ENCODE data around the gene NAV2. TPM values are rescaled to one million over a fixed set of nuclear protein-coding genes. Genes with fewer than 3 reads are reported as not detected.
A peak's percentile ranks its signal among the peaks of the same experiment; 100 is the strongest.

Gene NAV2
- total and polyA plus RNA-seq, 2 donors (not counting 1 experiment from before 2014, with no cell fraction given) = 8.1 to 14.0 TPM

- TF ChIP-seq CTCF (conservative IDR thresholded peaks at IDR 0.05 in 1 of 2, IDR thresholded peaks at IDR 0.05 in 1 of 2; ENCODE audit: low read depth in 1 of 2, low read length in 2 of 2) (no peak), EZH2 (IDR thresholded peaks at IDR 0.05; ENCODE audit: low read length, missing control alignments) (no peak)
- Histone ChIP-seq H3K4me3 (replicated peaks in 1 of 4; ENCODE audit: control extremely low read depth in 1 of 4, insufficient read depth in 1 of 4, low read depth in 3 of 4, low read length in 4 of 4) (peak overlapping the region in 1 of 4 experiments; percentile 55), H3K9ac (ENCODE audit: insufficient read depth, low read length) (no peak overlapping the region), H3K9me3 (ENCODE audit: control insufficient read depth, insufficient read depth, low read depth, low read length) (no peaks in the 10 kb centered on the region), H3K4me2 (ENCODE audit: extremely low read depth, insufficient read depth, low read length) (no peak overlapping the region), H3K36me3 (ENCODE audit: control insufficient read depth, insufficient read depth, low read length) (no peaks in the 10 kb centered on the region), H2AFZ (ENCODE audit: low read length) (no peak overlapping the region), H4K20me1 (ENCODE audit: control insufficient read depth, extremely low read depth, insufficient read depth, low read length) (no peaks in the 10 kb centered on the region), H3K79me2 (ENCODE audit: control insufficient read depth, insufficient read depth, low read length) (no peaks in the 10 kb centered on the region), H3K27me3 (ENCODE audit: control insufficient read depth, insufficient read depth, low read length) (no peaks in the 10 kb centered on the region), H3K4me1 (ENCODE audit: control insufficient read depth, extremely low read depth, insufficient read depth, low read length) (no peaks in the 10 kb centered on the region), H3K27ac (ENCODE audit: insufficient read depth, low read length) (no peak overlapping the region)
- peak; percentile 77 to 78 for DNase-seq (ENCODE audit: low read depth in 2 of 2)
Measured at GRCh38 chr11:20022363-20023081, 309.9 kb downstream of the NAV2 start.

GRCh38 chr11:20023082-20023426, 310.4 kb downstream of the NAV2 start:
- H2AFZ ChIP-seq (ENCODE audit: low read length) = no peak overlapping the region

More at GRCh38 chr11:20023082-20023426, 310.4 kb downstream of the NAV2 start:
- Histone ChIP-seq H3K9me3 (ENCODE audit: control insufficient read depth, insufficient read depth, low read depth, low read length) (no peaks in the 10 kb centered on the region), H3K4me2 (ENCODE audit: extremely low read depth, insufficient read depth, low read length) (no peak overlapping the region), H3K27me3 (ENCODE audit: control insufficient read depth, insufficient read depth, low read length) (no peaks in the 10 kb centered on the region), H3K9ac (ENCODE audit: insufficient read depth, low read length) (no peak overlapping the region), H4K20me1 (ENCODE audit: control insufficient read depth, extremely low read depth, insufficient read depth, low read length) (no peaks in the 10 kb centered on the region), H3K36me3 (ENCODE audit: control insufficient read depth, insufficient read depth, low read length) (no peaks in the 10 kb centered on the region), H3K27ac (ENCODE audit: insufficient read depth, low read length) (no peak overlapping the region), H3K79me2 (ENCODE audit: control insufficient read depth, insufficient read depth, low read length) (no peaks in the 10 kb centered on the region), H3K4me1 (ENCODE audit: control insufficient read depth, extremely low read depth, insufficient read depth, low read length) (no peaks in the 10 kb centered on the region), H3K4me3 (replicated peaks in 1 of 4; ENCODE audit: control extremely low read depth in 1 of 4, insufficient read depth in 1 of 4, low read depth in 3 of 4, low read length in 4 of 4) (peak overlapping the region in 1 of 4 experiments; percentile 55)
- TF ChIP-seq CTCF (conservative IDR thresholded peaks at IDR 0.05 in 1 of 2, IDR thresholded peaks at IDR 0.05 in 1 of 2; ENCODE audit: low read depth in 1 of 2, low read length in 2 of 2) = no peak
- no peak for TF ChIP-seq EZH2 (IDR thresholded peaks at IDR 0.05; ENCODE audit: low read length, missing control alignments)
- DNase-seq (ENCODE audit: low read depth in 2 of 2) = no peak
